Measurements from ENCODE around the gene SNRK.

SNRK gene

DNA sequence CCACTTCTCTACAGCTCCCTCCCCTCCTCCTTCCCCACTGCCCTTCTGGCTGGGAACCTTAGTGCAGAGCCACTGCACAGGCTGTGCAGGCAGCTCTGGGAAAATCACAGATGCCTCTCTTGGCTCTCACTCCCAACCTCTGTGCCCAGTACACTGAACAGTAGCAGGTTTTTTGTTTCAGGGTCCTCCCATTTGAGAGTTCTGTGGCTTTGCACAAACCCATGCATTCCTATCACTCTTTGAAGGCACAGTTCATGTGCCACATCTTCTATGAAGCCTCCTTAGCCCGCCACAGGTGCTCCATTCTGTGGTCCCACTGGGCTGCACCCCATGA, 103.9 kb downstream of the SNRK start:
- no peaks in the 10 kb centered on the region for H3K36me3 ChIP-seq (ENCODE audit: low read length)

DNA sequence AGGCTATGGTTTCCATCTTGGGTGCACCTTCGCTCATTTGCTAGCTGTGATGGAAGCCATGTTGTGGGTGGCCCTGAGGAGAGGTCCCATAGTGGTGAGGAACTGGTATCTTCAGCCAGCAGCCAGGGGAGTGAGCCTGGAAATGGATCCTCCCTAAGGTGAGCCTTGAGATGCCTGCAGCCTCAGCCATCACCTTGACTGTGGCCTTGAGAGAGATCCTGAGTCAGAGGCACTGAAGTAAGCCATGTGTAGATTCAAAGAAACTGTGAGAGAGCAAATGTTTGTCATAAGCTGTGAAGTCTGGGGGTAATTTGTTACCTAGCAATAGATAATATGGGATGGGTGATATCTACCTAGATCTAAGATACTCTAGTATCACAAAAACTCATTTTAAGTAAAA, 105.3 kb downstream of the SNRK start:
- no peaks in the 10 kb centered on the region for H3K79me2 ChIP-seq (ENCODE audit: insufficient read depth, low read length)
- H4K20me1 ChIP-seq (ENCODE audit: low read depth, low read length), result no peaks in the 10 kb centered on the region
- no peak for TF ChIP-seq EZH2phosphoT487 (conservative IDR thresholded peaks at IDR 0.05; ENCODE audit: low read length)
- TF ChIP-seq, protein P1, sequence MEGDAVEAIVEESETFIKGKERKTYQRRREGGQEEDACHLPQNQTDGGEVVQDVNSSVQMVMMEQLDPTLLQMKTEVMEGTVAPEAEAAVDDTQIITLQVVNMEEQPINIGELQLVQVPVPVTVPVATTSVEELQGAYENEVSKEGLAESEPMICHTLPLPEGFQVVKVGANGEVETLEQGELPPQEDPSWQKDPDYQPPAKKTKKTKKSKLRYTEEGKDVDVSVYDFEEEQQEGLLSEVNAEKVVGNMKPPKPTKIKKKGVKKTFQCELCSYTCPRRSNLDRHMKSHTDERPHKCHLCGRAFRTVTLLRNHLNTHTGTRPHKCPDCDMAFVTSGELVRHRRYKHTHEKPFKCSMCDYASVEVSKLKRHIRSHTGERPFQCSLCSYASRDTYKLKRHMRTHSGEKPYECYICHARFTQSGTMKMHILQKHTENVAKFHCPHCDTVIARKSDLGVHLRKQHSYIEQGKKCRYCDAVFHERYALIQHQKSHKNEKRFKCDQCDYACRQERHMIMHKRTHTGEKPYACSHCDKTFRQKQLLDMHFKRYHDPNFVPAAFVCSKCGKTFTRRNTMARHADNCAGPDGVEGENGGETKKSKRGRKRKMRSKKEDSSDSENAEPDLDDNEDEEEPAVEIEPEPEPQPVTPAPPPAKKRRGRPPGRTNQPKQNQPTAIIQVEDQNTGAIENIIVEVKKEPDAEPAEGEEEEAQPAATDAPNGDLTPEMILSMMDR (IDR thresholded peaks at IDR 0.05; ENCODE audit: insufficient read depth, low read length, poor library complexity, severe bottlenecking), result no peak
- no peak overlapping the region for H3K27ac ChIP-seq (ENCODE audit: low read depth, low read length)
- no peaks in the 10 kb centered on the region for H3K9me2 ChIP-seq (replicated peaks; ENCODE audit: insufficient read depth, low read length)
- no peaks in the 10 kb centered on the region for H3F3A ChIP-seq (ENCODE audit: insufficient read depth)
- H2AFZ ChIP-seq (ENCODE audit: low read depth, low read length, severe bottlenecking), result no peak overlapping the region
- H3K9ac ChIP-seq (ENCODE audit: low read length), result no peak overlapping the region
- H3K4me3 ChIP-seq (ENCODE audit: insufficient read depth, low read length, poor library complexity, severe bottlenecking), result no peak overlapping the region
- H3K9me3 ChIP-seq (ENCODE audit: insufficient read depth, low read length), result no peaks in the 10 kb centered on the region
- no peaks in the 10 kb centered on the region for H3K27me3 ChIP-seq (ENCODE audit: low read length)
- H3K4me2 ChIP-seq (ENCODE audit: low read depth, low read length, poor library complexity, severe bottlenecking), result no peak overlapping the region
- H3K36me3 ChIP-seq (ENCODE audit: low read length), result no peaks in the 10 kb centered on the region

More for the DNA sequence above, 103.9 kb downstream of the SNRK start:
- H3K79me2 ChIP-seq (ENCODE audit: insufficient read depth, low read length), result no peaks in the 10 kb centered on the region
- no peak overlapping the region for H2AFZ ChIP-seq (ENCODE audit: low read depth, low read length, severe bottlenecking)
- no peaks in the 10 kb centered on the region for H3K9me2 ChIP-seq (replicated peaks; ENCODE audit: insufficient read depth, low read length)
- no peak overlapping the region for H3K4me2 ChIP-seq (ENCODE audit: low read depth, low read length, poor library complexity, severe bottlenecking)
- TF ChIP-seq, protein P1 (IDR thresholded peaks at IDR 0.05; ENCODE audit: insufficient read depth, low read length, poor library complexity, severe bottlenecking), result no peak
- TF ChIP-seq EZH2phosphoT487 (conservative IDR thresholded peaks at IDR 0.05; ENCODE audit: low read length), result no peak
- no peaks in the 10 kb centered on the region for H3F3A ChIP-seq (ENCODE audit: insufficient read depth)
- H4K20me1 ChIP-seq (ENCODE audit: low read depth, low read length), result no peaks in the 10 kb centered on the region
- no peaks in the 10 kb centered on the region for H3K9me3 ChIP-seq (ENCODE audit: insufficient read depth, low read length)
- H3K27me3 ChIP-seq (ENCODE audit: low read length), result no peaks in the 10 kb centered on the region
- H3K4me3 ChIP-seq (ENCODE audit: insufficient read depth, low read length, poor library complexity, severe bottlenecking), result no peak overlapping the region
- H3K27ac ChIP-seq (ENCODE audit: low read depth, low read length), result no peak overlapping the region
- no peak overlapping the region for H3K9ac ChIP-seq (ENCODE audit: low read length)

DNA sequence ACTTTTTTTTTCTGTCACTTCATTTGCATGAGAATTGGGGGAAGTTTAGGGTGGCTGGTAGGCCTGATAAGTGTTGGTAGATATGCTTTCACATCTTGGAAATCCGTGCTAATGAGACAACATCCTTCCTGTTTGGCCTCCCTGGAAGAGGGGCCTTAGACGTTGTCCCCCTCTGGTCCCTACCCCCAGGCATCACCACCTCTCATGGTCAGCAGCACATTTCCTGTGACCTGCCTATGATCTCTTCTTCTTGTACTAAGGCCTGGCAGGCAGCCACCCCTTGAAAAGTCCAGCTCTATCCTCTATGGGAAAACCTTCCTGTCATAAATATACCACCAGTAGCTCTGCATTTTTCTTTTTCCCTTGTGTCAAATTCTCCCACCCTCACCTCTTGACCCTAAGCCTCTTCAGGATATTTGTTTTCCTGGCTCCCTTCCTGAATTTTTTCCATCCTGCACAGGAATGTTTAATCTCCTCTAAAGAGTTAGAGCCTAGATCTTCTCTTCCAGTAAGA, 107.8 kb downstream of the SNRK start:
- no peaks in the 10 kb centered on the region for H3K9me3 ChIP-seq (ENCODE audit: insufficient read depth, low read length)
- TF ChIP-seq, protein P1 (IDR thresholded peaks at IDR 0.05; ENCODE audit: insufficient read depth, low read length, poor library complexity, severe bottlenecking), result no peak
- TF ChIP-seq EZH2phosphoT487 (conservative IDR thresholded peaks at IDR 0.05; ENCODE audit: low read length), result no peak
- no peaks in the 10 kb centered on the region for H3K36me3 ChIP-seq (ENCODE audit: low read length)
- H3K79me2 ChIP-seq (ENCODE audit: insufficient read depth, low read length), result no peaks in the 10 kb centered on the region
- H3K27ac ChIP-seq (ENCODE audit: low read depth, low read length), result no peak overlapping the region
- H4K20me1 ChIP-seq (ENCODE audit: low read depth, low read length), result no peaks in the 10 kb centered on the region
- no peak overlapping the region for H3K4me2 ChIP-seq (ENCODE audit: low read depth, low read length, poor library complexity, severe bottlenecking)
- H3K27me3 ChIP-seq (ENCODE audit: low read length), result no peaks in the 10 kb centered on the region
- H3K9ac ChIP-seq (ENCODE audit: low read length), result no peak overlapping the region
- no peak overlapping the region for H3K4me3 ChIP-seq (ENCODE audit: insufficient read depth, low read length, poor library complexity, severe bottlenecking)
- no peaks in the 10 kb centered on the region for H3F3A ChIP-seq (ENCODE audit: insufficient read depth)
- no peaks in the 10 kb centered on the region for H3K9me2 ChIP-seq (replicated peaks; ENCODE audit: insufficient read depth, low read length)
- no peak overlapping the region for H2AFZ ChIP-seq (ENCODE audit: low read depth, low read length, severe bottlenecking)
